RWPE2 (cell line): ENCODE measurements around the gene RREB1.

Experiments used
- ATAC-seq: fragments of 200-7000 bp; cut with Tn5 transposase; 3 replicates; pipeline ENCODE4 v1.9.1; 2021; ENCODE audit warnings: low read depth
- DNase-seq: peaks from one replicate; pipeline ENCODE4 v3.0.0-alpha.2; 2020; ENCODE audit warnings: low spot score
- H3K27ac ChIP-seq: fragments of 450-650 bp; 2 replicates; pipeline ENCODE4 v1.5.1; 2017; ENCODE audit warnings: mild to moderate bottlenecking; ENCODE audit not compliant: poor library complexity, severe bottlenecking
- H3K27me3 ChIP-seq: fragments of 250-450 bp; sonication (Bioruptor Pico); 2 replicates; pipeline ENCODE4 v1.5.1; 2021; ENCODE audit warnings: mild to moderate bottlenecking, moderate library complexity; ENCODE audit not compliant: insufficient read depth, poor library complexity, severe bottlenecking
- H3K36me3 ChIP-seq: fragments of 250-450 bp; sonication (Bioruptor Pico); 2 replicates; pipeline ENCODE4 v1.5.1; 2020; ENCODE audit warnings: low read depth, mild to moderate bottlenecking, moderate library complexity
- H3K4me1 ChIP-seq: fragments of 250-450 bp; sonication (Bioruptor Pico); 2 replicates; pipeline ENCODE4 v1.5.1; 2021; ENCODE audit warnings: mild to moderate bottlenecking, moderate library complexity; ENCODE audit not compliant: insufficient read depth, poor library complexity, severe bottlenecking
- H3K4me3 ChIP-seq: fragments of 250-450 bp; sonication (Bioruptor Pico); 2 replicates; pipeline ENCODE4 v1.5.1; 2021; ENCODE audit warnings: mild to moderate bottlenecking, moderate library complexity; ENCODE audit not compliant: severe bottlenecking
- H3K9me3 ChIP-seq: fragments of 250-450 bp; sonication (Bioruptor Pico); 2 replicates; pipeline ENCODE4 v1.5.1; 2021; ENCODE audit warnings: mild to moderate bottlenecking, moderate library complexity; ENCODE audit not compliant: severe bottlenecking
- CTCF ChIP-seq: fragments of 450-650 bp; IDR thresholded peaks from one replicate; pipeline ENCODE4 v1.5.1; 2017; ENCODE audit warnings: mild to moderate bottlenecking, moderate library complexity; ENCODE audit not compliant: poor library complexity, severe bottlenecking

Gene RREB1

GRCh38 chr6:7298113-7298512 is 190.4 kb downstream of the RREB1 start:
- DNase-seq, result no peak
- Histone ChIP-seq H3K4me3 (no peak overlapping the region), H3K36me3 (peaks cover 99% of the 10 kb centered on the region), H3K27ac (no peak overlapping the region), H3K27me3 (no peaks in the 10 kb centered on the region), H3K9me3 (no peaks in the 10 kb centered on the region), H3K4me1 (no peaks in the 10 kb centered on the region)
- TF ChIP-seq CTCF, result no peak
- no peak for ATAC-seq

- no peaks in the 10 kb centered on the region for H3K4me1 ChIP-seq
- no peak for DNase-seq
- no peaks in the 10 kb centered on the region for H3K9me3 ChIP-seq
- H3K27me3 ChIP-seq, result no peaks in the 10 kb centered on the region
- H3K27ac ChIP-seq, result no peak overlapping the region
- no peak overlapping the region for H3K4me3 ChIP-seq
- no peak for TF ChIP-seq CTCF
- H3K36me3 ChIP-seq, result peaks cover 100% of the 10 kb centered on the region
- ATAC-seq, result no peak
These were observed 193.2 kb downstream of the RREB1 start for GRCh38 chr6:7300926-7301325.
